ENCODE results near the gene SLC4A3.

Gene SLC4A3

DNA sequence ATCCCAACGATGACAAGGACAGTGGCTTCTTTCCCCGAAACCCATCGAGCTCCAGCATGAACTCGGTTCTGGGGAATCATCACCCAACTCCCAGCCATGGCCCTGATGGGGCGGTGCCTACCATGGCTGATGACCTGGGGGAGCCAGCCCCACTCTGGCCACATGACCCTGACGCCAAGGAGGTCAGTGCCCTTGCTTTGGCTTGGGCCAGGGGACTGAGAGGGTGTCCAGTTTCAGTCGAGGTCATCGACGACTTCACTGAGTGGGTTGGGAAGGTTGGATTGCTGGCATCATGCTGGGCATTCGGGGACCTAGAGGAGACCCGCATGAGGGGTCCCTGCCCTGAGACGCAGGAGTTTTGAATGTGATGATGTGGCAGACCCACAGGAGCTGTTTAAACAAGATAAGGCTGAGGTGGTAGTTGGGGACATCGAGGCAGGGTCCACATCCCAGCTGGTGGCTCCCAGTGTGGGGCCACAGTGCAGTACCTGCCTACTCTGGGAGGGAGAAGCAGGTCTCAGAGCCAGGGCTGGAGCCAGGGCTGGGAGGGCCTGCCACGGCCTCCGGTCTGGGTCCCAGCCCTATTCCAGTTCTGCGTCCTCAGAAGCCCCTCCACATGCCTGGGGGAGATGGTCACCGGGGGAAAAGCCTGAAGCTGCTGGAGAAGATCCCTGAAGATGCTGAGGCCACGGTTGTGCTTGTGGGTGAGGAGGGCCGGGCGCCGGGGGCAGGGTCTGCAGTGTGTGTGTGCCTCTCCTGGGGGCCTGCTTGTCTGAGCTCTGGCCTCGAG is 6.0 kb downstream of the SLC4A3 start:
- DNase-seq = no peak

GRCh38 chr2:219634171-219634940 is 6.9 kb downstream of the SLC4A3 start:
- DNase-seq = no peak

- no peak for DNase-seq
Measured at GRCh38 chr2:219634951-219635751, 7.7 kb downstream of the SLC4A3 start.

DNA sequence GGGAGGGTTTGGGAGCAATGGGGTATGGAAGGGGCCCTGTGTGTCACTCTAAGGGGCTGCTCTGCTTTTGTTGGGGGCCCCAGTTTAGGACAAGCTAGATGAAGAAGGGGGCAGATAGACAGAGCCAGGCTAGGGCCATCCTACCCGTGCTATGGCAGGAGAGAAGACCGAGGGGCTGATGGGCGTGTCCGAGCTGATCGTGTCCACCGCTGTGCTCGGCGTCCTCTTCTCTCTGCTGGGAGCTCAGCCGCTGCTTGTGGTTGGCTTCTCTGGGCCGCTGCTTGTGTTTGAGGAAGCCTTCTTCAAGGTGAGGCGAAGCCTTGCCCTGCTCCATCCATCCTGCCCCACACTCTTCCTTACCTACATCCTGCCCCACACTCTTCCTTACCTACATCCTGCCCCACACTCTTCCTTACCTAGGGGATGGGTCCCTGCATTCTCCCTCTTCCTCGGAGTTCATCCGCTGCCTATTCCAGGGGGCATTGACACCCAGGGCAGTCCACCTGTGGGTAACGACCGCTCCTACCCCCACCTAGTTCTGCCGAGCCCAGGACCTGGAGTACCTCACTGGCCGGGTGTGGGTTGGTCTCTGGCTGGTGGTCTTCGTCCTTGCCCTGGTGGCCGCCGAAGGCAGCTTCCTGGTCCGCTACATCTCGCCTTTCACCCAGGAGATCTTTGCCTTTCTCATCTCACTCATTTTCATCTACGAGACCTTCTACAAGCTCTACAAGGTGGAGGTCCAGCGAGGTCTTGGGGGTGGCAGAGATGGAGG is 8.9 kb downstream of the SLC4A3 start:
- DNase-seq = no peak

DNA sequence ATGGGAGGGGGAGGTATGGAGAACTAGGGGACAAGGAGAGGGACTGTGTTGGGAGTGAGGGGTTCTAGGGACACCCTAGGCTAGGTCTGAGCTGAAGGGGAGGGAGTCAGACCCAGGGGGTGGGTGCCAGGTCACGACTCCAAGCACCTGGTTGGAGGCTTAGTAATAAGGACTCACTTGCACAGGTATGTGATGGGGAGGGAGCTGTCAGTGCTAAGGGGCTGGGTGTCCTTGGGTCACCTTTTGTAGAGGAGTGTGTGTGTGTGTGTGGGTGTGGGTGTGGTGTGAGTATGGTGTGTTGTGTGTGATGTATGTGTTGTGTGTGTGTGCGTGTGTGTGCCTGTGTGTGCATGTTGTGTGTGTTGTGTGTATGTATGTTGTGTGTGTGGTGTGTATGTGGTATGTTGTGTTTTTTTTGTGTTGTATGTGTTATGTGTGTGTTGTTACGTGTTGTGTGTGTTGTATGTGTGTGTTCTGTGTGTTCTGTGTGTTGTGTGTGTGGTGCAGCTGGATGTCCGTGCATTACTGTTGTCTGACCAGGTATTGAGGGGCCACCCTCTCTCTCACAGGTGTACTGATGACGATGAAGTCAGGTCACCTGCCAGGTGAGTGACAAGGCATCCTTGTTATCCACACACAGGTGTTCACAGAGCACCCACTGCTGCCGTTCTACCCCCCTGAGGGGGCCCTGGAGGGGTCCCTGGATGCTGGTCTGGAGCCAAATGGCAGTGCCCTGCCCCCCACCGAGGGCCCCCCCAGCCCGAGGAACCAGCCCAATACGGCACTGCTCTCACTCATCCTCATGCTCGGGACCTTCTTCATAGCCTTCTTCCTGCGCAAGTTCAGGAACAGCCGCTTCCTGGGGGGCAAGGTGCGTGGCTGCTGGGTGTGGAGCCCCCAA is 9.8 kb downstream of the SLC4A3 start:
- DNase-seq = no peak

DNA sequence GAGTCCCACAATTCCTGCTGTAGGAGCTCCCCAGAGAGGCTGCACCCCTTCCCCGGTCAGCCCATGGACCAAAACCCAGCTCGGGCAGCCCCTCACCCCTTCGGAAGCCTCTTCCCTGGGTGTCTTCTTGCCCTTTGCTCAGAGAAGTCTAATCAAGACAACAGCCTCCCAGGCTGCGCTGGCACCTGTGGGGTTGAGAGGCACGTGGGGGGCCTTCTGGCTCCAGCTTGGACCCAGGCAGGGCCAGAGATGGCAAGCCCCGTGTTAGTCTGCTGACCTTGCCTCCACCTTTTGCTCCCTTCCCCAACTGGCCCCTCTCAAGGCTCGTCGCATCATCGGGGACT is 10.4 kb downstream of the SLC4A3 start:
- DNase-seq = no peak

- no peak for DNase-seq
Measured at GRCh38 chr2:219638217-219638947, 11.0 kb downstream of the SLC4A3 start.

DNA sequence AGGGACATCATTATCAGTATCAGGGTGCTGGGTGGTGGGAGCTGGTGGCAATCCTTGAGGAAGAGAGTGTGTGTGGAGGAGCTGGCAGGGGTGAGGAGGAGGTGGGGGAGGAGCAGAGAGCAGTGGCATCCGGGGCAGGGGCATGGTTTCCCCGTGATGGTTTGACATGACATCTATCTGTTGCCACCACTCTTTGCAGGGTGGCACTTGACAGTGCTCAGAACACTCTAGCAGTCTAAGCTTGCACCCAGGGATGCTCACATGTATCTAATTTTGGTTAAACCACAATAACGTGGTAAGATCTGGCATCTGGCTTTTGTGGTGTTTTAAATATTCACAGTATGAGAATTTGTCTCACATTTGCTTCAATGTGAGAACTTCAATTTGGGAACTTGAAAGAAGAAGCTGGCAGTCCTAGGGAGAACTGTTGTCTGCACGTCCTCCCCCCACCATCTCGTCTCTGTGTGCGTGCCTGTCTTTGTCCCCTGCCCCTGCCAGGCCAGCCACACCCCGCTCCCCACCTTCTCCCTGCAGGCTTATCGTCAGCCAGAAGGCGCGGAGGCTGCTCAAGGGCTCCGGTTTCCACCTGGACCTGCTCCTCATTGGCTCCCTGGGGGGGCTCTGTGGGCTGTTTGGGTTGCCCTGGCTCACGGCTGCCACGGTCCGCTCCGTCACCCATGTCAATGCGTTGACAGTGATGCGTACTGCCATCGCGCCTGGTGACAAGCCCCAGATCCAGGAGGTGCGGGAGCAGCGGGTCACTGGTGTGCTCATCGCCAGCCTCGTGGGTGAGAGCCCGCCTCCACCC is 11.7 kb downstream of the SLC4A3 start:
- peak; percentile 75 for DNase-seq

DNA sequence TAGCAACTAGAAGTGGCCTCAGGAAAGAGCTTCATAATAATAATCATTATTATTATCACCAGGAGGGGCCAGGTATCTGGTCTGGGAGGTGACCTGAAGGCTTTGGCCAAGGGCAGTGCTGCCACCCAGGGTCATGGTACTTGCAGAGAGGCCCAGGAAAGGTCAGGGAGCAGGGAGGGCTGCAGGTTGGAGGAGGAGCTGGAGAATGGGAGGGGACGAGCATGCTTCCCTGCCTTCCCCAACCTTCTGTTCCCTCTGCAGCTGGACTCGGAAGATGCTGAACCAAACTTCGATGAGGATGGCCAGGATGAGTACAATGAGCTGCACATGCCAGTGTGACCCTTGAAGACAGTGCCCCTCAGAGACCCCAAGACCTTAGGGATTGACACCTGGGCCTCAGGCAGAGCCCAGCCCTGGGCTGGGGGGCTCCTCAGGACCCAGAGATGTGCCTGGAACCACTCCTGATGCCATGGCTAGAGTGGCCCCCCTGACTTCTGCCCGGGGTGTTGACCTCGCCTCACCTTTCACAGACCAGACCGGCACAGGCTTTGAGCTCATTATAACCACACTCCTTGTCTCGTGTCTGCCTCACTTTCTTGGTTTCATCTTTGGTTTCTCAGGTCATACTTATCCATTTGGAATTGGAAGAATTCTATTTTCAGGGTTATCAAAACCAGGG is 14.1 kb downstream of the SLC4A3 start:
- DNase-seq = no peak

GRCh38 chr2:219642069-219642454 is 14.6 kb downstream of the SLC4A3 start:
- no peak for DNase-seq

- peak; percentile 95 for DNase-seq
Measured at GRCh38 chr2:219642465-219643083, 15.1 kb downstream of the SLC4A3 start.

GRCh38 chr2:219643084-219643473 is 15.6 kb downstream of the SLC4A3 start:
- no peak for DNase-seq

- DNase-seq = no peak
Measured at GRCh38 chr2:219643788-219644398, 16.5 kb downstream of the SLC4A3 start.

DNA sequence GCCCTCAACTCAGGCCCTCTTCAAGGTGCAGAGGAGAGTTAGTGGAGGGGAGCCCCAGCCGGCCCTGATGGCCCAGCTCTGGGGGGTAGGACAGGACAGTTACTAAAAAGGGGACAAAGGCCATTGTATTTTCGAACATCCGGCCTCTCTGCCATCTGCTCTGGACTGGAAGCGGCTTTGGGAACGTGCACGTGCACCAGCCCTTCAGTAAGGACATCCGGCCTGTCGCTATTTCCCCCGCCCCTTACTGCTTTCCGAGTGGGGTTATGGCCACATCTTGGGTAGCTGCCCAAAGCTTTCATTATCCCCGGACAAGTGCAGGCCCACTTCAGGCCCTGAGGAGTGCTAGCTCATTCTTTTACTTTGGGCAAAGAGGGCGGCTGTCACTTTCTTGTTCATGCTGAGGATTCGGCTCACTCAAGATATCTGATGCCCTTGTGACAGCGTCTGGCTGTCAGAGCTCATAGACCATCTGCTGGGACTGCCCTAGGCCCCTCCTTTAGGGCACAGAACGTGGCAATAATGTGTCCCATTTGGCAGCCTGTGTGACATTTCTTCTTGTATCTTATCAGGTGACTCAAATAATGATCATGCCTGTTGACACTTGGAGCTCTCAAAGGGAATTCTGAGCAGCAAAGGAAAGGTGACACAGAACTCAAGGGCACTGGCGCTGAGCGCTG is 17.5 kb downstream of the SLC4A3 start:
- DNase-seq = no peak

DNA sequence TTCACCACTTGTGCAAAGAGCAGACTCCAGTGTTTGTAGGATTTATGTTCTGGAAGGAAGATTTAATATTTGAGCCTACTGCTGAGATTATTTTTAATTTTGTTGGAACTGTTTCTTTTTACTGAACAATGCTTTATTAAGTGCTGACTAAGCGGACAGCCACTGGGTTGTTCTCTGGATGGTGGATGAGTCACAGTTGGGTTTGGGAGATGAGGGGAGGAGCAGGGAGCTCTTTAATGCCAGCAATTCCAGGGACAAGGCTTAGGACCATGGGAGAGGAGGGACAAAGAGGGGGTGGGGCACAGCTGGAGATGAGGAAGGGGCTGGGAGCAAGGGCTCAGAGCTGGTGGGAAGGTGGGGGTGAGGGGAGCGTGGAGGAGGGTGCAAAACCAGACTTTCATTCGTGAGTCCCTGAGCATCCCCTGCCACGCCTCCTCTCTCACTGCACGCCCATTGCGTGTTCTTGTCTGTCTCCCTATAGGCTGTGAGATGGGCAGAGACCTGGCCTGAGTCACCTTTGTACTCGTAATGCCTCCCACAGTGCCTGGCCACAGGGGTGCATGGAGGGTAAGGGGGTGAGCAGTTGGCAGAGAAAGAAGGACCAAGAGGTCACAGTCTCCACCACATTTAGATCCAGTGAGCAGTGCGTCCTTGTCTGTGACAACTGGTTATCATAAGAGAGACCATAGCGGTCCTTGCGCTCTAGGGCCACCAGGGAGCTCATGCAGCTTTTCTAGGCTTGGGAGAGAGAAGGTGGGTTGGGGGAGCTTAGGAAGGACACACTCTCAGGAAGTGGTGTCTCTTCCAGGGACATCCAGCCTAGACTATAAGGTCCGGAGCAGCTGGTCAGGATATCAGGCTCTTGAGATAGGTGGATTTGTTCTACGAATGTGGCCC is 18.4 kb downstream of the SLC4A3 start:
- peak; percentile 90 for DNase-seq

- DNase-seq = no peak
Measured at GRCh38 chr2:219648176-219648575, 20.7 kb downstream of the SLC4A3 start.

GRCh38 chr2:219648963-219649362 is 21.5 kb downstream of the SLC4A3 start:
- DNase-seq = no peak
